GM12874 (cell line): ENCODE results near the gene TTC3.

Experiments used
- CTCF ChIP-seq: IDR thresholded peaks from 2 replicates; pipeline ENCODE4 v1.5.1; 2011; ENCODE audit warnings: low read depth, mild to moderate bottlenecking, control low read depth, low read length, moderate library complexity; ENCODE audit not compliant: insufficient read depth

Gene TTC3

GRCh38 chr21:37087188-37087587 lies 14.1 kb downstream of the TTC3 start:
- 0 out of 2 replicates have a peak, but pooled peaks have one; percentile 14 for TF ChIP-seq CTCF

DNA sequence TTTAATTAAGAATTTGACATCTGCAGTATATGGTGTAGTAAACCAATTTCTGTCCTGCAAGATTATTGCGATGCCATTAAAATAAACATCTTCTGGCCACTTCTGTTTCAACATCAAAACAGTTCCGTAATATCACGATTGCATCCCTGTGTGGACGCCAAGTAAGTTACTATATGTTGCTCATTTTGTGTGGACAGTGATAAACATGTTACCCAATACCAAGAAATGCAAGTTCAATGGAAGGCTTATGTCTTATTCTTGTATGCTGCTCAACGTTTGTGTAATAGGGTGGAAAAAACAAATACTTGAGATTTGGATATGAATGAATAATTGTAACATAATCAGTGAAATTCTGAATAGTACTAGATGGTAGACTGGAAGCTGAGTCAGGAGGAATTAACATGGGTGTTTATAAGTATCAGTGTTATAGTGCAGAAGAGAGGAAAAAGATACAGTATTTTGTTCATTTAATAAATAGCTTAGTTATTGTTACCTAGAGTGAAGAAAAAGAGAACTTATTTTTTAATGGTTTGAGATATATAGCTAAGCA lies 15.2 kb downstream of the TTC3 start:
- TF ChIP-seq CTCF: no peak

GRCh38 chr21:37093977-37094376 lies 20.9 kb downstream of the TTC3 start:
- TF ChIP-seq CTCF: no peak

GRCh38 chr21:37095821-37096220 lies 22.8 kb downstream of the TTC3 start:
- TF ChIP-seq CTCF: no peak

DNA sequence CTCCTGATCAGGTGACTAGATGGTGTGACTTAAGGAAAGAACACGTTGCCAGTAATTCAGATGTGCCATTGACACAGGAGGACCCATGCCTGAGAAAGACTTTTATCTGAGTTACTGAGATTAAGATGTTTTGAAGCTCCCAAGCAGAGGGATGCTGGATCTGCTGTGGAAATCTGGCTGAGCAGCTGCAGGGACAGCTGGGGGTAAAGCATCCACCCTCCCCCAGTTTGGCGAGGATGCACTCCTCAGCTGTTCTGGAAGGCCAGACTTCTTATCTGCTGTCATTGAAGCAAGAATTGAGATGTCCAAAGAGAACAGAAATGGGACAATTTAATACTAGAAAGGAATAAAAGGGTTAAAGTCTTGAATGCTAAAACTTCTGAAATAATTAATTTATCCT lies 25.7 kb downstream of the TTC3 start:
- TF ChIP-seq CTCF: no peak

- TF ChIP-seq CTCF: no peak
Measured at GRCh38 chr21:37100316-37100715, 27.3 kb downstream of the TTC3 start.

- TF ChIP-seq CTCF: no peak
Measured at GRCh38 chr21:37101384-37101783, 28.3 kb downstream of the TTC3 start.
